ENCODE data around the gene CLN5. TPM values are rescaled to one million over a fixed set of nuclear protein-coding genes. Genes with fewer than 3 reads are reported as not detected.

CLN5 gene
- polyA plus RNA-seq, 1 experiment, result 38.6 TPM

- CTCF ChIA-PET, result no interaction called here
- TF ChIP-seq CTCF (IDR thresholded peaks at IDR 0.05; ENCODE audit: low read depth, low read length), result no peak
- DNase-seq (ENCODE audit: low read depth, low spot score), result no peak
Observed at GRCh38 chr13:77048681-77049080, 56.8 kb downstream of the CLN5 start.

GRCh38 chr13:77053192-77053591 lies 61.3 kb downstream of the CLN5 start:
- CTCF ChIA-PET, result interaction anchor here (0.6 kb wide), 1 partner anchor 20 kb away, joined by 5 read pairs; no protein-coding TSS in a partner anchor
- no peak overlapping the region for H3K27ac ChIP-seq (ENCODE audit: low read depth, low read length)
- H3K27me3 ChIP-seq (ENCODE audit: control insufficient read depth, insufficient read depth, low read length), result no peaks in the 10 kb centered on the region
- POLR2A ChIA-PET, result no interaction called here
- no peaks in the 10 kb centered on the region for H3K9me3 ChIP-seq (ENCODE audit: control insufficient read depth, insufficient read depth, low read length)
- DNase-seq (ENCODE audit: low read depth, low spot score), result no peak
- H3K4me3 ChIP-seq (ENCODE audit: low read depth, low read length), result no peak overlapping the region
- TF ChIP-seq CTCF (IDR thresholded peaks at IDR 0.05; ENCODE audit: low read depth, low read length), result no peak

More at GRCh38 chr13:77048681-77049080, 56.8 kb downstream of the CLN5 start:
- H3K4me3 ChIP-seq (ENCODE audit: low read depth, low read length), result no peak overlapping the region
- POLR2A ChIA-PET, result no interaction called here
- no peak overlapping the region for H3K27ac ChIP-seq (ENCODE audit: low read depth, low read length)
- H3K27me3 ChIP-seq (ENCODE audit: control insufficient read depth, insufficient read depth, low read length), result no peaks in the 10 kb centered on the region
- no peaks in the 10 kb centered on the region for H3K9me3 ChIP-seq (ENCODE audit: control insufficient read depth, insufficient read depth, low read length)

Other genes starting within 250 kb of the CLN5 start
- 2.0 and 2.3 TPM in 2 replicates for gene KCTD12, start 105.7 kb upstream of the CLN5 start, polyA plus RNA-seq (2011; rRNA removed)
- not detected in 2 replicates for gene ACOD1, start 43.6 kb upstream of the CLN5 start, polyA plus RNA-seq (2011; rRNA removed)
- gene FBXL3, start 35.1 kb downstream of the CLN5 start, polyA plus RNA-seq (2011; rRNA removed), result 29.0 and 38.0 TPM in 2 replicates

Measured in AG04450 (cell line).